OCI-LY7 (cell line): ENCODE measurements around the gene CHST11. TPM values are rescaled to one million over a fixed set of nuclear protein-coding genes. Genes with fewer than 3 reads are reported as not detected.
"Not testable (repeated sequence)": the region's sequence is repeated elsewhere in the genome, so short reads cannot be mapped to it uniquely, and the experiment has no call there.

Source experiments
- BruUV-seq: library from RNA; stranded (reverse); fragments of 400-500 nt; replicated peaks from 2 replicates; lab custom pipeline; 2021; lab: Mats Ljungman, UMichigan
- CTCF ChIA-PET: fragments of 300-600 bp; sonication (Branson Sonifier 250); formaldehyde crosslinking; loops from one replicate; lab custom pipeline; 2022; ENCODE audit warnings: antibody characterized with exemption; ENCODE audit not compliant: unreplicated experiment; lab: Charles Lee
- POLR2A ChIA-PET: fragments of 300-600 bp; sonication (Branson Sonifier 250); formaldehyde crosslinking; loops from one replicate; lab custom pipeline; 2022; ENCODE audit warnings: antibody characterized with exemption; lab: Charles Lee
- DNase-seq: peaks from one replicate; pipeline ENCODE4 v3.0.0-alpha.2; 2015; ENCODE audit warnings: low spot score
- H2AFZ ChIP-seq: fragments of 200-600 bp; sonication (generic), shearing (Covaris generic); 2 replicates; pipeline ENCODE4 v1.6.1; 2014; ENCODE audit warnings: mild to moderate bottlenecking, antibody characterized with exemption, low read length, moderate library complexity
- H3K27ac ChIP-seq: fragments of 200-600 bp; sonication (generic); 2 replicates; pipeline ENCODE4 v1.5.1; 2014; ENCODE audit warnings: mixed run types, low read depth, mild to moderate bottlenecking, moderate library complexity, low read length, inconsistent platforms; ENCODE audit not compliant: poor library complexity, severe bottlenecking
- H3K36me3 ChIP-seq: fragments of 200-600 bp; sonication (generic); 2 replicates; pipeline ENCODE4 v1.6.1; 2014; ENCODE audit warnings: mild to moderate bottlenecking, antibody characterized with exemption, low read length, moderate library complexity, mixed read lengths; ENCODE audit not compliant: insufficient read depth
- H3K4me1 ChIP-seq: fragments of 200-600 bp; sonication (generic); 2 replicates; pipeline ENCODE4 v1.5.1; 2014; ENCODE audit warnings: mild to moderate bottlenecking, low read length; ENCODE audit not compliant: insufficient read depth, poor library complexity, severe bottlenecking
- H3K4me2 ChIP-seq: fragments of 200-600 bp; sonication (generic); 2 replicates; pipeline ENCODE4 v1.6.1; 2014; ENCODE audit warnings: mild to moderate bottlenecking, low read length
- H3K4me3 ChIP-seq: fragments of 200-600 bp; sonication (generic); 2 replicates; pipeline ENCODE4 v1.5.1; 2014; ENCODE audit warnings: mild to moderate bottlenecking, low read depth, low read length; ENCODE audit not compliant: poor library complexity, severe bottlenecking
- H3K79me2 ChIP-seq: fragments of 200-600 bp; sonication (generic); 2 replicates; pipeline ENCODE4 v1.6.1; 2016; ENCODE audit warnings: low read depth, mild to moderate bottlenecking, low read length, moderate library complexity, mixed read lengths; ENCODE audit not compliant: insufficient read depth
- H3K9me2 ChIP-seq: fragments of 200-600 bp; sonication (generic); 2 replicates; pipeline ENCODE4 v1.6.1; 2016; ENCODE audit warnings: mild to moderate bottlenecking, low read length, mixed read lengths; ENCODE audit not compliant: insufficient read depth
- H3K9me3 ChIP-seq: fragments of 200-600 bp; sonication (generic); 2 replicates; pipeline ENCODE4 v1.6.1; 2014; ENCODE audit warnings: mild to moderate bottlenecking, mixed run types, low read length, mixed read lengths
- H4K20me1 ChIP-seq: fragments of 200-600 bp; sonication (generic); 2 replicates; pipeline ENCODE4 v1.6.1; 2014; ENCODE audit warnings: mild to moderate bottlenecking, antibody characterized with exemption, low read length, moderate library complexity, mixed read lengths; ENCODE audit not compliant: insufficient read depth
- EZH2phosphoT487 ChIP-seq: fragments of 200-600 bp; sonication (generic); IDR thresholded peaks from 2 replicates; pipeline ENCODE4 v1.6.1; 2018; ENCODE audit warnings: low read depth, borderline replicate concordance, mild to moderate bottlenecking, mixed run types, antibody characterized with exemption, low read length, moderate library complexity, mixed read lengths
- intact Hi-C: fragments of 100-400 bp; cut with micrococcal nuclease; formaldehyde crosslinking; loops from one replicate; pipeline ENCODE4 v1.10.0; 2022; ENCODE audit not compliant: unreplicated experiment
- total RNA-seq, 2 experiments: library from RNA; depleted of rRNA in 1 of 2; stranded (reverse); fragments of >200 nt in 1 of 2; shearing (Covaris generic) in 1 of 2; gene quantifications; 2 replicates each; pipeline ENCODE4 v1.2.3, GENCODE V29; 2014 to 2022
- TF ChIP-seq, protein P1 (sequence below): fragments of 200-600 bp; sonication (generic); conservative IDR thresholded peaks from 2 replicates; pipeline ENCODE4 v1.5.1; 2014; ENCODE audit warnings: mild to moderate bottlenecking, antibody characterized with exemption, low read length, moderate library complexity, mixed read lengths

The CHST11 gene
- total RNA-seq, 2 experiments from 2014 or later: 15.2 to 41.6 TPM

DNA sequence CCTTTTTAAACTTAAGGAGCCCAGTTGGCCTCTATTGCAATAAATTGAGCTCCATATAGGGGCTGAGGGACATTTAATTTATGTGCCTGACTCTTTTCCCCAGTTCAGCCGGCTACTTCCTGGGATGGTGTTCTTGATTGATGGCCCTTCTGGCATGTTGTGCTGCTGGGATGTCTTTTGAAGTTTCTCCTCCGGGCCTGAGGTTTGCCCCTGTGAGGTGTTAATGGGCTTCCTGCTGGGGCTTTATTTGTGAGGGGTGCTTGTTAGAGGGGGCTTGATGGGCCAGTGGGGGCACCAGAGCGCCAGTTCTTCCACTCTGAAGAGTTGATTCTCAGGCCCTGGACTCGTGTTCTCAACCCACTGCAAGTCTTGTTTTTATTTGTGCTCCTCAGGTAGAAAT, 69.6 kb downstream of the CHST11 start:
- Histone ChIP-seq H3K9me2 (no peaks in the 10 kb centered on the region), H3K27ac (no peak overlapping the region), H3K4me2 (no peak overlapping the region), H4K20me1 (no peaks in the 10 kb centered on the region), H3K9me3 (peaks cover 18% of the 10 kb centered on the region; the same call in 1 of the 2 replicates), H3K79me2 (peaks cover 59% of the 10 kb centered on the region), H2AFZ (no peak overlapping the region), H3K36me3 (peaks cover 28% of the 10 kb centered on the region), H3K4me1 (peaks cover 44% of the 10 kb centered on the region), H3K4me3 (no peak overlapping the region)
- POLR2A ChIA-PET: interaction anchor here (0.6 kb wide), 1 partner anchor 453 kb away, joined by 3 read pairs; no protein-coding TSS in a partner anchor
- no peak for DNase-seq
- TF ChIP-seq, protein P1, sequence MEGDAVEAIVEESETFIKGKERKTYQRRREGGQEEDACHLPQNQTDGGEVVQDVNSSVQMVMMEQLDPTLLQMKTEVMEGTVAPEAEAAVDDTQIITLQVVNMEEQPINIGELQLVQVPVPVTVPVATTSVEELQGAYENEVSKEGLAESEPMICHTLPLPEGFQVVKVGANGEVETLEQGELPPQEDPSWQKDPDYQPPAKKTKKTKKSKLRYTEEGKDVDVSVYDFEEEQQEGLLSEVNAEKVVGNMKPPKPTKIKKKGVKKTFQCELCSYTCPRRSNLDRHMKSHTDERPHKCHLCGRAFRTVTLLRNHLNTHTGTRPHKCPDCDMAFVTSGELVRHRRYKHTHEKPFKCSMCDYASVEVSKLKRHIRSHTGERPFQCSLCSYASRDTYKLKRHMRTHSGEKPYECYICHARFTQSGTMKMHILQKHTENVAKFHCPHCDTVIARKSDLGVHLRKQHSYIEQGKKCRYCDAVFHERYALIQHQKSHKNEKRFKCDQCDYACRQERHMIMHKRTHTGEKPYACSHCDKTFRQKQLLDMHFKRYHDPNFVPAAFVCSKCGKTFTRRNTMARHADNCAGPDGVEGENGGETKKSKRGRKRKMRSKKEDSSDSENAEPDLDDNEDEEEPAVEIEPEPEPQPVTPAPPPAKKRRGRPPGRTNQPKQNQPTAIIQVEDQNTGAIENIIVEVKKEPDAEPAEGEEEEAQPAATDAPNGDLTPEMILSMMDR: 0 out of 2 replicates have a peak, but pooled peaks have one; percentile 26
- TF ChIP-seq EZH2phosphoT487: no peak
- CTCF ChIA-PET: no interaction called here
- intact Hi-C loops: no loop called here
- no TSS peak for BruUV-seq

DNA sequence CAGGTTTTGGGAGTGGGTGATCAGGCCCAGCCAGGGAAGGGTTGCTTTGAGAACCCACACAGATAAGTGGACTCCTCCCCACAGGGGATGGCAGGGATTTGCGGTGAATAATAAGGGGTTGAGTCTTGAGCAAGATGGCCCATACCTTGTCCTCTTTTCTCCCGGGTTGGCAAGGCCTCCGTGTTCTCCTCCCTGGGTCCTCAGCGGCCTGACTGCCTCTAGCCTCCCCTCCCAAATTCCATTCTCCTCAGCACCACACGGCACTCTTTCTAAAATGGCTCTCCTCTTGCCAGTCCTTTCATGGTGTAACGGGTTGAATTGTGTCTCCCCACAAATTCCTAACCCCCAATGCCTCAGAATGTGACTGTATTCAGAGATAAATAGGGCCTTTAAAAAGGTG, 70.0 kb downstream of the CHST11 start:
- Histone ChIP-seq H3K27ac (no peak overlapping the region), H3K36me3 (peaks cover 28% of the 10 kb centered on the region), H3K79me2 (peaks cover 55% of the 10 kb centered on the region), H3K4me3 (no peak overlapping the region), H2AFZ (no peak overlapping the region), H3K9me3 (peaks cover 18% of the 10 kb centered on the region; the same call in 1 of the 2 replicates), H3K4me1 (peaks cover 39% of the 10 kb centered on the region), H4K20me1 (no peaks in the 10 kb centered on the region), H3K4me2 (no peak overlapping the region), H3K9me2 (no peaks in the 10 kb centered on the region)
- no peak for TF ChIP-seq EZH2phosphoT487
- TF ChIP-seq, protein P1: no peak
- intact Hi-C loops: no loop called here
- BruUV-seq: no TSS peak
- no peak for DNase-seq
- ChIA-PET POLR2A (no interaction called here), CTCF (no interaction called here)

DNA sequence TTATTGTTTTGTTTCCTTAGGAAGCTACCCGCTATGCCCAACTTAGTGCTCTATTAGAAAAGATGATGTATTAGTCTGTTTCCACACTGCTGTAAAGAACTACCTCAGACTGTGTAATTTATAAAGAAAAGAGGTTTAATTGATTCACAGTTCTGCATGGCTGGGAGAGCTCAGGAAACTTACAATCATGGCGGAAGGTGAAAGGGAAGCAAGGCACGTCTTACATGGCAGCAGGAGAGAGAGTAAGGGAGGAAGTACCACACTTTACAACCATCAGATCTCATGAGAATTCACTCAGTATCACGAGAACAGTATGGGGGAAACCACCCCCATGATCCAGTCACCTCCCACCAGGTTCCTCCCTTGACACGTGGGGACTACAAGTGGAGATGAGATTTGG, 70.9 kb downstream of the CHST11 start:
- BruUV-seq, H4K20me1 ChIP-seq, CTCF ChIA-PET, H3K9me2 ChIP-seq, H3K4me2 ChIP-seq, DNase-seq, intact Hi-C loops, H3K27ac ChIP-seq, H3K4me3 ChIP-seq, H2AFZ ChIP-seq: not testable (repeated sequence)
- H3K79me2 ChIP-seq: peaks cover 46% of the 10 kb centered on the region
- H3K9me3 ChIP-seq: peaks cover 18% of the 10 kb centered on the region; the same call in 1 of the 2 replicates
- POLR2A ChIA-PET: interaction anchor here (0.8 to 2.1 kb wide), 3 partner anchors 11 to 55 kb away, joined by 3 to 7 read pairs (median 4); no protein-coding TSS in a partner anchor
- peaks cover 28% of the 10 kb centered on the region for H3K36me3 ChIP-seq
- H3K4me1 ChIP-seq: peaks cover 30% of the 10 kb centered on the region
